Trophoblast cell (in vitro differentiated cells and primary cell): ENCODE results near the gene TP53I13.
A peak's percentile ranks its signal among the peaks of the same experiment; 100 is the strongest.

Source experiments
- DNase-seq, 2 donors: peaks; one replicate each; pipeline ENCODE4 v3.0.0-alpha.2; 2016
- H2AFZ ChIP-seq: 2 replicates; pipeline ENCODE4 v1.6.1; 2013; ENCODE audit warnings: low read length, moderate library complexity, mild to moderate bottlenecking; ENCODE audit not compliant: insufficient read depth, poor library complexity
- H2AK5ac ChIP-seq: 2 replicates; pipeline ENCODE4 v1.6.1; 2013; ENCODE audit warnings: mild to moderate bottlenecking, low read length
- H2BK120ac ChIP-seq: 2 replicates; pipeline ENCODE4 v1.6.1; 2013; ENCODE audit warnings: low read length, mild to moderate bottlenecking, moderate library complexity; ENCODE audit not compliant: insufficient read depth, poor library complexity
- H2BK12ac ChIP-seq: 2 replicates; pipeline ENCODE4 v1.6.1; 2013; ENCODE audit warnings: mild to moderate bottlenecking, low read length, moderate library complexity
- H2BK5ac ChIP-seq: 2 replicates; pipeline ENCODE4 v1.6.1; 2013; ENCODE audit warnings: low read length, low read depth, moderate library complexity, mild to moderate bottlenecking; ENCODE audit not compliant: poor library complexity
- H3K14ac ChIP-seq: 2 replicates; pipeline ENCODE4 v1.6.1; 2013; ENCODE audit warnings: mild to moderate bottlenecking, low read length
- H3K18ac ChIP-seq: 2 replicates; pipeline ENCODE4 v1.6.1; 2013; ENCODE audit warnings: mild to moderate bottlenecking, low read length
- H3K23ac ChIP-seq: 2 replicates; pipeline ENCODE4 v1.6.1; 2013; ENCODE audit warnings: low read length
- H3K27ac ChIP-seq: 2 replicates; pipeline ENCODE4 v1.5.1; 2013; ENCODE audit warnings: low read depth, mild to moderate bottlenecking, inconsistent platforms, low read length, moderate library complexity
- H3K27me3 ChIP-seq: 2 replicates; pipeline ENCODE4 v1.6.1; 2013; ENCODE audit warnings: inconsistent platforms, mild to moderate bottlenecking, low read length, moderate library complexity; ENCODE audit not compliant: insufficient read depth
- H3K36me3 ChIP-seq, 2 experiments: 1 replicate in 1 of 2; 2 replicates in 1 of 2; pipeline ENCODE4 v1.6.1; 2013; ENCODE audit warnings: low read length in 2 of 2, mild to moderate bottlenecking in 2 of 2, moderate library complexity in 1 of 2; ENCODE audit not compliant: insufficient read depth in 2 of 2, control insufficient read depth in 1 of 2
- H3K4ac ChIP-seq: 2 replicates; pipeline ENCODE4 v1.6.1; 2013; ENCODE audit warnings: low read depth, mild to moderate bottlenecking, low read length, moderate library complexity
- H3K4me1 ChIP-seq, 2 experiments: 1 replicate in 1 of 2; 2 replicates in 1 of 2; pipeline ENCODE4 v1.6.1; 2013; ENCODE audit warnings: low read length in 2 of 2, mild to moderate bottlenecking in 2 of 2, moderate library complexity in 1 of 2; ENCODE audit not compliant: insufficient read depth in 2 of 2, control insufficient read depth in 1 of 2
- H3K4me2 ChIP-seq: 2 replicates; pipeline ENCODE4 v1.6.1; 2013; ENCODE audit warnings: inconsistent platforms, mild to moderate bottlenecking, low read length, moderate library complexity
- H3K4me3 ChIP-seq: 2 replicates; pipeline ENCODE4 v1.5.1; 2013; ENCODE audit warnings: mild to moderate bottlenecking, low read depth, low read length, inconsistent platforms
- H3K79me1 ChIP-seq: one replicate; pipeline ENCODE4 v1.6.1; 2013; ENCODE audit warnings: low read length
- H3K79me2 ChIP-seq: 2 replicates; pipeline ENCODE4 v1.6.1; 2013; ENCODE audit warnings: low read length, mild to moderate bottlenecking; ENCODE audit not compliant: control insufficient read depth, insufficient read depth, poor library complexity
- H3K9ac ChIP-seq: 2 replicates; pipeline ENCODE4 v1.6.1; 2013; ENCODE audit warnings: mild to moderate bottlenecking, low read length
- H3K9me3 ChIP-seq: 2 replicates; pipeline ENCODE4 v1.6.1; 2013; ENCODE audit warnings: low read depth, mild to moderate bottlenecking, control low read depth, inconsistent platforms, low read length; ENCODE audit not compliant: insufficient read depth
- H4K12ac ChIP-seq: 2 replicates; pipeline ENCODE4 v1.6.1; 2013; ENCODE audit warnings: low read depth, mild to moderate bottlenecking, low read length, moderate library complexity
- H4K8ac ChIP-seq: 2 replicates; pipeline ENCODE4 v1.6.1; 2013; ENCODE audit warnings: low read depth, mild to moderate bottlenecking, low read length, moderate library complexity
- H4K91ac ChIP-seq: one replicate; pipeline ENCODE4 v1.6.1; 2013; ENCODE audit warnings: low read depth, mild to moderate bottlenecking, low read length, moderate library complexity
- WGBS: extraction: QIAGEN DNeasy Blood & Tissue Kit; methylation state at CpG from one replicate; pipeline ENCODE4 v1.1.7; 2013; ENCODE audit warnings: missing lambda C conversion rate; ENCODE audit not compliant: insufficient read length, insufficient coverage; ENCODE audit errors: extremely low coverage; 5-methylcytosine and 5-hydroxymethylcytosine counted together

Gene TP53I13

DNA sequence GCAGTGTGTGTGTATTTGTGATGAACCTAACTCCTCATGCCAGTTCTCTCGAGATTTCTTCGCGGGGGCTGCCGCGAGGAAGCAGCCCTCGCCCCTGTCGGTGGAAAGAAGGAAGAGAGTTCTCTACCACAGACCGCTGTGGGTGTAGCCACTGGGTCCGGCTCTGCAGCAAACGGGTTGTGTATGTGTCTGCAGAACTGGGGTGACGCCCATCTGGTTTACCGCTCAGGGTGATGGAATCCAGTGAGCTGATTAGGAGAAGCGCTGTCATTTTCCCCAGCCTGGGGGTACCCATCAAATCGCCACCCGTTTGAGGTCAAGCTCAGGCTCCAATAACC lies 46.5 kb downstream of the TP53I13 start:
- Histone ChIP-seq H4K91ac (no peak overlapping the region), H3K4ac (no peak overlapping the region), H3K9me3 (peaks cover 16% of the 10 kb centered on the region), H3K4me1 (peaks cover 23 to 39% of the 10 kb centered on the region in 2 experiments), H2AK5ac (no peak overlapping the region), H2AFZ (no peak overlapping the region), H3K36me3 (no peaks in the 10 kb centered on the region), H2BK5ac (no peak overlapping the region), H3K27me3 (peaks cover 16% of the 10 kb centered on the region), H3K79me1 (peaks cover 7% of the 10 kb centered on the region), H3K79me2 (no peaks in the 10 kb centered on the region), H3K27ac (no peak overlapping the region), H3K4me3 (no peak overlapping the region), H3K9ac (no peak overlapping the region), H4K8ac (no peak overlapping the region), H3K18ac (no peak overlapping the region), H2BK12ac (no peak overlapping the region), H3K23ac (no peak overlapping the region), H2BK120ac (no peak overlapping the region), H3K4me2 (peak overlapping the region; percentile 77), H4K12ac (no peak overlapping the region), H3K14ac (no peak overlapping the region)
- no CpG with 5 or more reads among the region's 15 CpGs for WGBS
- DNase-seq: peak in 1 of 2 donors; percentile 62

GRCh38 chr17:29615492-29616299 lies 47.2 kb downstream of the TP53I13 start:
- no peak overlapping the region for H4K12ac ChIP-seq
- peaks cover 16% of the 10 kb centered on the region for H3K27me3 ChIP-seq
- peaks cover 16% of the 10 kb centered on the region for H3K9me3 ChIP-seq
- H2BK120ac ChIP-seq: no peak overlapping the region
- H3K4ac ChIP-seq: no peak overlapping the region
- no peak overlapping the region for H3K18ac ChIP-seq
- DNase-seq: peak; percentile 94 to 95
- no CpG with 5 or more reads among the region's 74 CpGs for WGBS
- H3K79me1 ChIP-seq: peaks cover 8% of the 10 kb centered on the region
- H2AK5ac ChIP-seq: no peak overlapping the region
- H4K8ac ChIP-seq: no peak overlapping the region
- H3K4me3 ChIP-seq: peak overlapping the region; percentile 48
- no peak overlapping the region for H3K27ac ChIP-seq
- H3K4me1 ChIP-seq: peaks cover 30 to 46% of the 10 kb centered on the region in 2 experiments
- H3K36me3 ChIP-seq: no peaks in the 10 kb centered on the region
- no peak overlapping the region for H2BK5ac ChIP-seq
- H2BK12ac ChIP-seq: no peak overlapping the region
- H3K23ac ChIP-seq: no peak overlapping the region
- H3K9ac ChIP-seq: no peak overlapping the region
- no peak overlapping the region for H2AFZ ChIP-seq
- H3K4me2 ChIP-seq: peak overlapping the region; percentile 77
- no peak overlapping the region for H3K14ac ChIP-seq
- H4K91ac ChIP-seq: no peak overlapping the region
- no peaks in the 10 kb centered on the region for H3K79me2 ChIP-seq

GRCh38 chr17:29616300-29617048 lies 48.0 kb downstream of the TP53I13 start:
- WGBS: no CpG with 5 or more reads among the region's 32 CpGs
- H2BK5ac ChIP-seq: no peak overlapping the region
- no peak overlapping the region for H3K27ac ChIP-seq
- H3K79me2 ChIP-seq: no peaks in the 10 kb centered on the region
- H3K9me3 ChIP-seq: peaks cover 16% of the 10 kb centered on the region
- H3K4ac ChIP-seq: no peak overlapping the region
- no peak overlapping the region for H3K14ac ChIP-seq
- H4K91ac ChIP-seq: no peak overlapping the region
- no peak overlapping the region for H4K12ac ChIP-seq
- peaks cover 16% of the 10 kb centered on the region for H3K27me3 ChIP-seq
- no peaks in the 10 kb centered on the region for H3K36me3 ChIP-seq
- H3K4me2 ChIP-seq: peak overlapping the region; percentile 77
- peaks cover 35 to 48% of the 10 kb centered on the region in 2 experiments for H3K4me1 ChIP-seq
- no peak overlapping the region for H2BK120ac ChIP-seq
- no peak overlapping the region for H3K18ac ChIP-seq
- H3K4me3 ChIP-seq: no peak overlapping the region
- DNase-seq: peak in 1 of 2 donors; percentile 51
- H3K79me1 ChIP-seq: peaks cover 8% of the 10 kb centered on the region
- no peak overlapping the region for H2BK12ac ChIP-seq
- H3K23ac ChIP-seq: no peak overlapping the region
- H2AK5ac ChIP-seq: no peak overlapping the region
- H2AFZ ChIP-seq: no peak overlapping the region
- H4K8ac ChIP-seq: no peak overlapping the region
- H3K9ac ChIP-seq: no peak overlapping the region

DNA sequence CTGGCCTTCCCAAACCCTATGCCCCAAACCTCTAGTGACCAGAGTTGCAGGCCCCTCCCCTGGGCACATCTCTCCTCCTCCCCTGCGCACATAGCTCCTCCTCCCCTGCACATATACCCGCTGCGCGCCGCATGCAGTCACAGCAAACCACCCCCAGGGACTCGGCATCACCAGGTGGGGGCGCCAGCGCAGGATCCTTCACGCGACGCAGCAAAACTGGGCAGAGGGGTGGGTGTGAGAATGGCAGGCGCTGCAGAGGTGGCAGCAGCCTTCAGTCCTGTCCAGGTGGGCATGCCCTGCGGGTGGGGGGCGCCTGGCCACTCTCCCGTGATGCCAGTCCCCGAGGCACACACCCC lies 48.6 kb downstream of the TP53I13 start:
- Histone ChIP-seq H3K14ac (no peak overlapping the region), H3K9ac (no peak overlapping the region), H3K23ac (no peak overlapping the region), H3K4me3 (peak overlapping the region; percentile 20), H4K91ac (no peak overlapping the region), H3K18ac (no peak overlapping the region), H4K12ac (no peak overlapping the region), H3K79me2 (no peaks in the 10 kb centered on the region), H3K4me2 (peak overlapping the region; percentile 63), H2BK12ac (no peak overlapping the region), H3K27ac (no peak overlapping the region), H2AFZ (no peak overlapping the region), H3K79me1 (peaks cover 8% of the 10 kb centered on the region), H3K27me3 (peaks cover 16% of the 10 kb centered on the region), H3K9me3 (peaks cover 13% of the 10 kb centered on the region), H4K8ac (no peak overlapping the region), H3K4me1 (peaks cover 40 to 53% of the 10 kb centered on the region in 2 experiments), H3K36me3 (no peaks in the 10 kb centered on the region), H2AK5ac (no peak overlapping the region), H3K4ac (no peak overlapping the region), H2BK120ac (no peak overlapping the region), H2BK5ac (no peak overlapping the region)
- WGBS: no CpG with 5 or more reads among the region's 16 CpGs
- DNase-seq: peak; percentile 76 to 85
